Measurements from ENCODE around the gene LARP4B.

DNA sequence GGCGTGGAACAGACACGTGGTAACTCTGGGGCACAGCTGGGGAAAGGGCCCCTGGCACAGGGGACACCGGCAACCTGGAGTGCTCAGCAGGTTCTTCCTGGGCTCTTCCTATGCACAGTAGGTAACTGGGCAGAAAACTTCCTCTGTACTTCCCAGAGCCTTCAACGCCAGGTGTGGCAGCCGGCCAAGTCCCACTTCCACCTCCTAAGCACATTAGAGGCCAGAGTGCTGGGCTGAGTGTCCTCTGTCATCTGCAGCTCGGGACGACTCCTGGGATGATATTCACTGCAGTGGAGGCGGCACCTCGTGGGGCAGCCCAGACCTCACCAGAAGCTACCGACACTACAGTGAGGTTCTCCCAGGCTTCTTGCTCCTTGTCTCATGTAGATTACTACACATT is 114.5 kb downstream of the LARP4B start:
- TF ChIP-seq, protein P1, sequence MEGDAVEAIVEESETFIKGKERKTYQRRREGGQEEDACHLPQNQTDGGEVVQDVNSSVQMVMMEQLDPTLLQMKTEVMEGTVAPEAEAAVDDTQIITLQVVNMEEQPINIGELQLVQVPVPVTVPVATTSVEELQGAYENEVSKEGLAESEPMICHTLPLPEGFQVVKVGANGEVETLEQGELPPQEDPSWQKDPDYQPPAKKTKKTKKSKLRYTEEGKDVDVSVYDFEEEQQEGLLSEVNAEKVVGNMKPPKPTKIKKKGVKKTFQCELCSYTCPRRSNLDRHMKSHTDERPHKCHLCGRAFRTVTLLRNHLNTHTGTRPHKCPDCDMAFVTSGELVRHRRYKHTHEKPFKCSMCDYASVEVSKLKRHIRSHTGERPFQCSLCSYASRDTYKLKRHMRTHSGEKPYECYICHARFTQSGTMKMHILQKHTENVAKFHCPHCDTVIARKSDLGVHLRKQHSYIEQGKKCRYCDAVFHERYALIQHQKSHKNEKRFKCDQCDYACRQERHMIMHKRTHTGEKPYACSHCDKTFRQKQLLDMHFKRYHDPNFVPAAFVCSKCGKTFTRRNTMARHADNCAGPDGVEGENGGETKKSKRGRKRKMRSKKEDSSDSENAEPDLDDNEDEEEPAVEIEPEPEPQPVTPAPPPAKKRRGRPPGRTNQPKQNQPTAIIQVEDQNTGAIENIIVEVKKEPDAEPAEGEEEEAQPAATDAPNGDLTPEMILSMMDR (IDR thresholded peaks at IDR 0.05): no peak
- no peak for TF ChIP-seq POLR2A (IDR thresholded peaks at IDR 0.05)

Data from uterus (tissue), 2 donors.